OCI-LY7 (cell line): ENCODE data around the gene KRT86. TPM values are rescaled to one million over a fixed set of nuclear protein-coding genes. Genes with fewer than 3 reads are reported as not detected.

Experiments used
- BruUV-seq: library from RNA; stranded (reverse); fragments of 400-500 nt; replicated peaks from 2 replicates; lab custom pipeline; 2021; lab: Mats Ljungman, UMichigan
- CTCF ChIA-PET: fragments of 300-600 bp; sonication (Branson Sonifier 250); formaldehyde crosslinking; loops from one replicate; lab custom pipeline; 2022; ENCODE audit warnings: antibody characterized with exemption; ENCODE audit not compliant: unreplicated experiment; lab: Charles Lee
- POLR2A ChIA-PET: fragments of 300-600 bp; sonication (Branson Sonifier 250); formaldehyde crosslinking; loops from one replicate; lab custom pipeline; 2022; ENCODE audit warnings: antibody characterized with exemption; lab: Charles Lee
- DNase-seq: peaks from one replicate; pipeline ENCODE4 v3.0.0-alpha.2; 2015; ENCODE audit warnings: low spot score
- H2AFZ ChIP-seq: fragments of 200-600 bp; sonication (generic), shearing (Covaris generic); 2 replicates; pipeline ENCODE4 v1.6.1; 2014; ENCODE audit warnings: mild to moderate bottlenecking, antibody characterized with exemption, low read length, moderate library complexity
- H3K27ac ChIP-seq: fragments of 200-600 bp; sonication (generic); 2 replicates; pipeline ENCODE4 v1.5.1; 2014; ENCODE audit warnings: mixed run types, low read depth, mild to moderate bottlenecking, moderate library complexity, low read length, inconsistent platforms; ENCODE audit not compliant: poor library complexity, severe bottlenecking
- H3K36me3 ChIP-seq: fragments of 200-600 bp; sonication (generic); 2 replicates; pipeline ENCODE4 v1.6.1; 2014; ENCODE audit warnings: mild to moderate bottlenecking, antibody characterized with exemption, low read length, moderate library complexity, mixed read lengths; ENCODE audit not compliant: insufficient read depth
- H3K4me1 ChIP-seq: fragments of 200-600 bp; sonication (generic); 2 replicates; pipeline ENCODE4 v1.5.1; 2014; ENCODE audit warnings: mild to moderate bottlenecking, low read length; ENCODE audit not compliant: insufficient read depth, poor library complexity, severe bottlenecking
- H3K4me2 ChIP-seq: fragments of 200-600 bp; sonication (generic); 2 replicates; pipeline ENCODE4 v1.6.1; 2014; ENCODE audit warnings: mild to moderate bottlenecking, low read length
- H3K4me3 ChIP-seq: fragments of 200-600 bp; sonication (generic); 2 replicates; pipeline ENCODE4 v1.5.1; 2014; ENCODE audit warnings: mild to moderate bottlenecking, low read depth, low read length; ENCODE audit not compliant: poor library complexity, severe bottlenecking
- H3K79me2 ChIP-seq: fragments of 200-600 bp; sonication (generic); 2 replicates; pipeline ENCODE4 v1.6.1; 2016; ENCODE audit warnings: low read depth, mild to moderate bottlenecking, low read length, moderate library complexity, mixed read lengths; ENCODE audit not compliant: insufficient read depth
- H3K9me2 ChIP-seq: fragments of 200-600 bp; sonication (generic); 2 replicates; pipeline ENCODE4 v1.6.1; 2016; ENCODE audit warnings: mild to moderate bottlenecking, low read length, mixed read lengths; ENCODE audit not compliant: insufficient read depth
- H3K9me3 ChIP-seq: fragments of 200-600 bp; sonication (generic); 2 replicates; pipeline ENCODE4 v1.6.1; 2014; ENCODE audit warnings: mild to moderate bottlenecking, mixed run types, low read length, mixed read lengths
- H4K20me1 ChIP-seq: fragments of 200-600 bp; sonication (generic); 2 replicates; pipeline ENCODE4 v1.6.1; 2014; ENCODE audit warnings: mild to moderate bottlenecking, antibody characterized with exemption, low read length, moderate library complexity, mixed read lengths; ENCODE audit not compliant: insufficient read depth
- EZH2phosphoT487 ChIP-seq: fragments of 200-600 bp; sonication (generic); IDR thresholded peaks from 2 replicates; pipeline ENCODE4 v1.6.1; 2018; ENCODE audit warnings: low read depth, borderline replicate concordance, mild to moderate bottlenecking, mixed run types, antibody characterized with exemption, low read length, moderate library complexity, mixed read lengths
- intact Hi-C: fragments of 100-400 bp; cut with micrococcal nuclease; formaldehyde crosslinking; loops from one replicate; pipeline ENCODE4 v1.10.0; 2022; ENCODE audit not compliant: unreplicated experiment
- total RNA-seq, 2 experiments: library from RNA; depleted of rRNA in 1 of 2; stranded (reverse); fragments of >200 nt in 1 of 2; shearing (Covaris generic) in 1 of 2; gene quantifications; 2 replicates each; pipeline ENCODE4 v1.2.3, GENCODE V29; 2014 to 2022
- TF ChIP-seq, protein P1 (sequence below): fragments of 200-600 bp; sonication (generic); conservative IDR thresholded peaks from 2 replicates; pipeline ENCODE4 v1.5.1; 2014; ENCODE audit warnings: mild to moderate bottlenecking, antibody characterized with exemption, low read length, moderate library complexity, mixed read lengths

The KRT86 gene
- total RNA-seq, 2 experiments from 2014 or later = not detected

GRCh38 chr12:52324153-52324444 is 49.7 kb downstream of the KRT86 start:
- BruUV-seq = no TSS peak
- no peak for DNase-seq
- Histone ChIP-seq H2AFZ (no peak overlapping the region), H3K27ac (no peak overlapping the region), H3K9me2 (no peaks in the 10 kb centered on the region), H3K4me1 (peaks cover 2% of the 10 kb centered on the region), H3K9me3 (no peaks in the 10 kb centered on the region), H4K20me1 (no peaks in the 10 kb centered on the region), H3K4me2 (no peak overlapping the region), H3K79me2 (no peaks in the 10 kb centered on the region), H3K4me3 (no peak overlapping the region), H3K36me3 (no peaks in the 10 kb centered on the region)
- intact Hi-C loops = no loop called here
- TF ChIP-seq, protein P1, sequence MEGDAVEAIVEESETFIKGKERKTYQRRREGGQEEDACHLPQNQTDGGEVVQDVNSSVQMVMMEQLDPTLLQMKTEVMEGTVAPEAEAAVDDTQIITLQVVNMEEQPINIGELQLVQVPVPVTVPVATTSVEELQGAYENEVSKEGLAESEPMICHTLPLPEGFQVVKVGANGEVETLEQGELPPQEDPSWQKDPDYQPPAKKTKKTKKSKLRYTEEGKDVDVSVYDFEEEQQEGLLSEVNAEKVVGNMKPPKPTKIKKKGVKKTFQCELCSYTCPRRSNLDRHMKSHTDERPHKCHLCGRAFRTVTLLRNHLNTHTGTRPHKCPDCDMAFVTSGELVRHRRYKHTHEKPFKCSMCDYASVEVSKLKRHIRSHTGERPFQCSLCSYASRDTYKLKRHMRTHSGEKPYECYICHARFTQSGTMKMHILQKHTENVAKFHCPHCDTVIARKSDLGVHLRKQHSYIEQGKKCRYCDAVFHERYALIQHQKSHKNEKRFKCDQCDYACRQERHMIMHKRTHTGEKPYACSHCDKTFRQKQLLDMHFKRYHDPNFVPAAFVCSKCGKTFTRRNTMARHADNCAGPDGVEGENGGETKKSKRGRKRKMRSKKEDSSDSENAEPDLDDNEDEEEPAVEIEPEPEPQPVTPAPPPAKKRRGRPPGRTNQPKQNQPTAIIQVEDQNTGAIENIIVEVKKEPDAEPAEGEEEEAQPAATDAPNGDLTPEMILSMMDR = no peak
- TF ChIP-seq EZH2phosphoT487 = no peak
- ChIA-PET POLR2A (no interaction called here), CTCF (no interaction called here)

- DNase-seq = peak; percentile 80
- H2AFZ ChIP-seq = no peak overlapping the region
- no peak overlapping the region for H3K27ac ChIP-seq
- no peaks in the 10 kb centered on the region for H3K9me3 ChIP-seq
- H3K4me2 ChIP-seq = no peak overlapping the region
- ChIA-PET POLR2A (interaction anchor here (0.5 to 0.6 kb wide), 2 partner anchors 241 to 607 kb away, joined by 3 to 4 read pairs; no protein-coding TSS in a partner anchor), CTCF (interaction anchor here (0.6 to 0.9 kb wide), 3 partner anchors 31 to 100 kb away, joined by 3 read pairs; no protein-coding TSS in a partner anchor)
- intact Hi-C loops = loop anchor here (1.0 to 5.0 kb wide), 2 partner anchors 170 to 185 kb away; no protein-coding TSS in a partner anchor
- H4K20me1 ChIP-seq = no peaks in the 10 kb centered on the region
- no peaks in the 10 kb centered on the region for H3K79me2 ChIP-seq
- TF ChIP-seq, protein P1 = peak; percentile 94
- no peak for TF ChIP-seq EZH2phosphoT487
- BruUV-seq = no TSS peak
- H3K4me1 ChIP-seq = peaks cover 2% of the 10 kb centered on the region
- no peaks in the 10 kb centered on the region for H3K9me2 ChIP-seq
- no peaks in the 10 kb centered on the region for H3K36me3 ChIP-seq
- no peak overlapping the region for H3K4me3 ChIP-seq
Measured at GRCh38 chr12:52327052-52327829, 52.8 kb downstream of the KRT86 start.
